Measurements from ENCODE around the gene PIKFYVE. TPM values are rescaled to one million over a fixed set of nuclear protein-coding genes. Genes with fewer than 3 reads are reported as not detected.
"Not testable (repeated sequence)": the region's sequence is repeated elsewhere in the genome, so short reads cannot be mapped to it uniquely, and the experiment has no call there.

The PIKFYVE gene, protein sequence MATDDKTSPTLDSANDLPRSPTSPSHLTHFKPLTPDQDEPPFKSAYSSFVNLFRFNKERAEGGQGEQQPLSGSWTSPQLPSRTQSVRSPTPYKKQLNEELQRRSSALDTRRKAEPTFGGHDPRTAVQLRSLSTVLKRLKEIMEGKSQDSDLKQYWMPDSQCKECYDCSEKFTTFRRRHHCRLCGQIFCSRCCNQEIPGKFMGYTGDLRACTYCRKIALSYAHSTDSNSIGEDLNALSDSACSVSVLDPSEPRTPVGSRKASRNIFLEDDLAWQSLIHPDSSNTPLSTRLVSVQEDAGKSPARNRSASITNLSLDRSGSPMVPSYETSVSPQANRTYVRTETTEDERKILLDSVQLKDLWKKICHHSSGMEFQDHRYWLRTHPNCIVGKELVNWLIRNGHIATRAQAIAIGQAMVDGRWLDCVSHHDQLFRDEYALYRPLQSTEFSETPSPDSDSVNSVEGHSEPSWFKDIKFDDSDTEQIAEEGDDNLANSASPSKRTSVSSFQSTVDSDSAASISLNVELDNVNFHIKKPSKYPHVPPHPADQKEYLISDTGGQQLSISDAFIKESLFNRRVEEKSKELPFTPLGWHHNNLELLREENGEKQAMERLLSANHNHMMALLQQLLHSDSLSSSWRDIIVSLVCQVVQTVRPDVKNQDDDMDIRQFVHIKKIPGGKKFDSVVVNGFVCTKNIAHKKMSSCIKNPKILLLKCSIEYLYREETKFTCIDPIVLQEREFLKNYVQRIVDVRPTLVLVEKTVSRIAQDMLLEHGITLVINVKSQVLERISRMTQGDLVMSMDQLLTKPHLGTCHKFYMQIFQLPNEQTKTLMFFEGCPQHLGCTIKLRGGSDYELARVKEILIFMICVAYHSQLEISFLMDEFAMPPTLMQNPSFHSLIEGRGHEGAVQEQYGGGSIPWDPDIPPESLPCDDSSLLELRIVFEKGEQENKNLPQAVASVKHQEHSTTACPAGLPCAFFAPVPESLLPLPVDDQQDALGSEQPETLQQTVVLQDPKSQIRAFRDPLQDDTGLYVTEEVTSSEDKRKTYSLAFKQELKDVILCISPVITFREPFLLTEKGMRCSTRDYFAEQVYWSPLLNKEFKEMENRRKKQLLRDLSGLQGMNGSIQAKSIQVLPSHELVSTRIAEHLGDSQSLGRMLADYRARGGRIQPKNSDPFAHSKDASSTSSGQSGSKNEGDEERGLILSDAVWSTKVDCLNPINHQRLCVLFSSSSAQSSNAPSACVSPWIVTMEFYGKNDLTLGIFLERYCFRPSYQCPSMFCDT (N-terminal part only)
- polyA plus RNA-seq (2013): 10.4 and 11.4 TPM in 2 replicates

DNA sequence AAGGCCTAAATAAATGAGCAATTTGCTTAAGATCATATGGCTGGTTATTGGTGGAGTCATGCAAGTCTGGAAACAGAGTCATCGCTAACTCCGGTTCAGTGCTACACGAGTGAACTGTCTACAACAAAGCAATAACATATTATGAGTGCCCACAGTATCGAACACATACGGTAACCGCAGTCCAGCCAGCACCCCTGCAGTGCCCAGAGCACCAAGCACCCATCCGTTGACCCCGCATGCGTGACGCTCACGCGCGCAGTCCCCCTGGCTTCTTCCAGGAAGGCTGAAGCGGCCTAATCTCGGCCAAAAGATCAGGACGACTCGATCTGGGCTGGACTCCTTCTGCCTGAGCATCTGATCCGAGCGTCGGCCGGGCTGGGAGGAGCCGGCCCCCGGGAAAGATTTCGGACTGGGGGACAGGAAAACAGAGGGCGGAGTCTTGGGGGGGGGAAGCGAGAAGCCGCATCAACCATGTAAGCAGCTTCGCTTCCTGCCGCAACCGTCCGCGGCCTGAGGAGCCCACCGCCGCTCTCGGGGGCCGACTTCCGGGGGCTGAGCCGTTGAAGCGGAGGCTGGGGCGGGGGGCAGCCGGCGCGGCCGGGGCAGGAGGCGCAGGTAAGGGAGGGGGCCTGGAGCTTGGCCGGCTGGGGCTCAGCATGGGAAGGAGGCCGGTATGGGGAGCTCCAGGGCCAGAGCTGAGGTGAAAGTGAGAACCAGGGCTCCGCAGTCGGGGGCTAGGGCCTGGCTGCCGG is at the start of gene PIKFYVE:
TSS of gene PIKFYVE (plus strand) at position 455 of the 752 bp plus-strand sequence. CDS start 5,265 bp downstream, outside the sequence.
- H3K4me2 ChIP-seq (ENCODE audit: low read length): peak within 1 kb of the TSS; percentile 74
- H2BK12ac ChIP-seq (ENCODE audit: low read length): no peak within 1 kb of the TSS
- H3K4me1 ChIP-seq (ENCODE audit: control insufficient read depth in 1 of 2, insufficient read depth in 2 of 2, low read length in 2 of 2): peaks cover 4 to 8% of the 10 kb centered on the region in 2 experiments
- H3K23ac ChIP-seq (ENCODE audit: low read length): no peak within 1 kb of the TSS
- peak within 1 kb of the TSS; percentile 35 for H3K4ac ChIP-seq (ENCODE audit: low read depth, low read length)
- DNase-seq: peak; percentile 87 to 89
- H2BK120ac ChIP-seq (ENCODE audit: insufficient read depth, low read length, poor library complexity): peak within 1 kb of the TSS; percentile 36
- H4K8ac ChIP-seq (ENCODE audit: low read depth, low read length): peak within 1 kb of the TSS; percentile 86
- H3K79me2 ChIP-seq (ENCODE audit: control insufficient read depth, insufficient read depth, low read length, poor library complexity): peaks cover 12% of the 10 kb centered on the region
- peak within 1 kb of the TSS; percentile 96 for H3K27ac ChIP-seq (ENCODE audit: low read depth, low read length)
- H3K14ac ChIP-seq (ENCODE audit: low read length): peak within 1 kb of the TSS; percentile 71
- peak within 1 kb of the TSS; percentile 95 for H3K4me3 ChIP-seq (ENCODE audit: low read depth, low read length)
- H2AFZ ChIP-seq (ENCODE audit: insufficient read depth, low read length, poor library complexity): peak within 1 kb of the TSS; percentile 82
- H3K9me3 ChIP-seq (ENCODE audit: insufficient read depth, low read depth, low read length): no peaks in the 10 kb centered on the region
- peak within 1 kb of the TSS; percentile 81 for H4K91ac ChIP-seq (ENCODE audit: low read depth, low read length)
- H2AK5ac ChIP-seq (ENCODE audit: low read length): peak within 1 kb of the TSS; percentile 19
- H3K36me3 ChIP-seq (ENCODE audit: control insufficient read depth in 1 of 2, insufficient read depth in 2 of 2, low read length in 2 of 2): peaks cover 0 to 2% of the 10 kb centered on the region in 2 experiments
- H3K79me1 ChIP-seq (ENCODE audit: low read length): peaks cover 7% of the 10 kb centered on the region
- WGBS (ENCODE audit: extremely low coverage, insufficient coverage, insufficient read length): no CpG with 5 or more reads among the region's 50 CpGs
- H4K12ac ChIP-seq (ENCODE audit: low read depth, low read length): peak within 1 kb of the TSS; percentile 76
- H3K18ac ChIP-seq (ENCODE audit: low read length): peak within 1 kb of the TSS; percentile 69
- H3K9ac ChIP-seq (ENCODE audit: low read length): peak within 1 kb of the TSS; percentile 98
- H3K27me3 ChIP-seq (ENCODE audit: insufficient read depth, low read length): no peaks in the 10 kb centered on the region
- peak within 1 kb of the TSS; percentile 78 for H2BK5ac ChIP-seq (ENCODE audit: low read depth, low read length, poor library complexity)

- not testable (repeated sequence) for H3K9ac ChIP-seq (ENCODE audit: low read length); H3K4me3 ChIP-seq (ENCODE audit: low read depth, low read length); H4K91ac ChIP-seq (ENCODE audit: low read depth, low read length); H2AFZ ChIP-seq (ENCODE audit: insufficient read depth, low read length, poor library complexity); H3K4me1 ChIP-seq (ENCODE audit: control insufficient read depth in 1 of 2, insufficient read depth in 2 of 2, low read length in 2 of 2); H3K79me2 ChIP-seq (ENCODE audit: control insufficient read depth, insufficient read depth, low read length, poor library complexity); H3K4me2 ChIP-seq (ENCODE audit: low read length); H3K4ac ChIP-seq (ENCODE audit: low read depth, low read length); H2BK12ac ChIP-seq (ENCODE audit: low read length); H3K9me3 ChIP-seq (ENCODE audit: insufficient read depth, low read depth, low read length); H3K18ac ChIP-seq (ENCODE audit: low read length); H3K27ac ChIP-seq (ENCODE audit: low read depth, low read length); H3K36me3 ChIP-seq (ENCODE audit: control insufficient read depth in 1 of 2, insufficient read depth in 2 of 2, low read length in 2 of 2); H2AK5ac ChIP-seq (ENCODE audit: low read length); H3K27me3 ChIP-seq (ENCODE audit: insufficient read depth, low read length); H2BK120ac ChIP-seq (ENCODE audit: insufficient read depth, low read length, poor library complexity); H3K23ac ChIP-seq (ENCODE audit: low read length); H4K12ac ChIP-seq (ENCODE audit: low read depth, low read length); H2BK5ac ChIP-seq (ENCODE audit: low read depth, low read length, poor library complexity); H3K79me1 ChIP-seq (ENCODE audit: low read length); H3K14ac ChIP-seq (ENCODE audit: low read length); H4K8ac ChIP-seq (ENCODE audit: low read depth, low read length)
- no CpG with 5 or more reads among the region's 3 CpGs for WGBS (ENCODE audit: extremely low coverage, insufficient coverage, insufficient read length)
- DNase-seq: peak; percentile 51 to 67
Observed at GRCh38 chr2:208221873-208222272, 44.2 kb upstream of the PIKFYVE start.

DNA sequence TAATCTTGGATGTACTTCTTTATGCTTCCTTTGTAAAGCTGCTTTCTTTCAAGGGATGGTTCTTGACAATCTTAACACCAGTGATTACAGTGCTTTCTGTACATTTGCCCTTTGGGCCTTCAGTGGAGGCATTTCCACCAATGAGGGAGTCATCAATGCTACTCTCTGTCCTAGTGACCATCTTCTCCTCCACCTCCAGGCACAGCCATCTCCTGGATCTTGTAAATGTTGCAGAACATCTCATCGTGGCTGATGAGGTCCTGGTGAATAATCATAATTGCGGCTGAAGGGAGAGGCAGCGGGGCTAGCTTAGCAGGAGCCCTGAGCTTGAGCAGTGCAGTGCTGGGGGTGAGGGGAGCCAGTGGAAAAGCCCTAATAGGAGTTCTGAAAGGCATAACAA is 43.7 kb upstream of the PIKFYVE start:
- Histone ChIP-seq H3K79me1 (ENCODE audit: low read length) (no peaks in the 10 kb centered on the region), H3K9me3 (ENCODE audit: insufficient read depth, low read depth, low read length) (no peaks in the 10 kb centered on the region), H3K9ac (ENCODE audit: low read length) (no peak overlapping the region), H2AFZ (ENCODE audit: insufficient read depth, low read length, poor library complexity) (no peak overlapping the region), H3K79me2 (ENCODE audit: control insufficient read depth, insufficient read depth, low read length, poor library complexity) (no peaks in the 10 kb centered on the region), H2BK5ac (ENCODE audit: low read depth, low read length, poor library complexity) (no peak overlapping the region), H4K12ac (ENCODE audit: low read depth, low read length) (no peak overlapping the region), H3K4me3 (ENCODE audit: low read depth, low read length) (no peak overlapping the region), H3K4me1 (ENCODE audit: control insufficient read depth in 1 of 2, insufficient read depth in 2 of 2, low read length in 2 of 2) (no peaks in the 10 kb centered on the region), H4K8ac (ENCODE audit: low read depth, low read length) (no peak overlapping the region), H3K36me3 (ENCODE audit: control insufficient read depth in 1 of 2, insufficient read depth in 2 of 2, low read length in 2 of 2) (no peaks in the 10 kb centered on the region), H3K18ac (ENCODE audit: low read length) (no peak overlapping the region), H3K27me3 (ENCODE audit: insufficient read depth, low read length) (no peaks in the 10 kb centered on the region), H4K91ac (ENCODE audit: low read depth, low read length) (no peak overlapping the region), H3K4ac (ENCODE audit: low read depth, low read length) (no peak overlapping the region), H3K4me2 (ENCODE audit: low read length) (no peak overlapping the region), H3K14ac (ENCODE audit: low read length) (no peak overlapping the region), H3K23ac (ENCODE audit: low read length) (no peak overlapping the region), H2BK120ac (ENCODE audit: insufficient read depth, low read length, poor library complexity) (no peak overlapping the region), H3K27ac (ENCODE audit: low read depth, low read length) (no peak overlapping the region), H2AK5ac (ENCODE audit: low read length) (no peak overlapping the region), H2BK12ac (ENCODE audit: low read length) (no peak overlapping the region)
- peak; percentile 25 to 48 for DNase-seq
- no CpG with 5 or more reads among the region's 3 CpGs for WGBS (ENCODE audit: extremely low coverage, insufficient coverage, insufficient read length)
